Midbrain (tissue), 1 donor: ENCODE data around the gene PAXIP1.

Experiments
- DNase-seq: peaks from one replicate; lab custom pipeline; 2025; lab: John Stamatoyannopoulos, UW

Gene PAXIP1

GRCh38 chr7:154994996-154995395 lies 7.9 kb downstream of the PAXIP1 start:
- DNase-seq: no peak

GRCh38 chr7:154990964-154991540 lies 11.9 kb downstream of the PAXIP1 start:
- DNase-seq: no peak

- no peak for DNase-seq
Observed at GRCh38 chr7:154987571-154987970, 15.4 kb downstream of the PAXIP1 start.

- DNase-seq: no peak
Observed at GRCh38 chr7:154986200-154986945, 16.6 kb downstream of the PAXIP1 start.

GRCh38 chr7:154985230-154985629 lies 17.7 kb downstream of the PAXIP1 start:
- no peak for DNase-seq

GRCh38 chr7:154984601-154985188 lies 18.2 kb downstream of the PAXIP1 start:
- no peak for DNase-seq

- DNase-seq: no peak
Observed at GRCh38 chr7:154978017-154978416, 24.9 kb downstream of the PAXIP1 start.

- no peak for DNase-seq
Observed at GRCh38 chr7:154977250-154977649, 25.7 kb downstream of the PAXIP1 start.

- no peak for DNase-seq
Observed at GRCh38 chr7:154976844-154977243, 26.1 kb downstream of the PAXIP1 start.

GRCh38 chr7:154975984-154976383 lies 26.9 kb downstream of the PAXIP1 start:
- no peak for DNase-seq

GRCh38 chr7:154973381-154973780 lies 29.5 kb downstream of the PAXIP1 start:
- DNase-seq: no peak

GRCh38 chr7:154968336-154969001 lies 34.5 kb downstream of the PAXIP1 start:
- no peak for DNase-seq

GRCh38 chr7:154967401-154967955 lies 35.4 kb downstream of the PAXIP1 start:
- no peak for DNase-seq

- DNase-seq: no peak
Observed at GRCh38 chr7:154965014-154965413, 37.9 kb downstream of the PAXIP1 start.

- peak; percentile 41 for DNase-seq
Observed at GRCh38 chr7:154960063-154960790, 42.7 kb downstream of the PAXIP1 start.

- no peak for DNase-seq
Observed at GRCh38 chr7:154956427-154956826, 46.5 kb downstream of the PAXIP1 start.

GRCh38 chr7:154953006-154953684 lies 49.8 kb downstream of the PAXIP1 start:
- DNase-seq: peak; percentile 5

GRCh38 chr7:154950960-154951359 lies 52.0 kb downstream of the PAXIP1 start:
- DNase-seq: no peak

- no peak for DNase-seq
Observed at GRCh38 chr7:154947604-154948003, 55.3 kb downstream of the PAXIP1 start.

- no peak for DNase-seq
Observed at GRCh38 chr7:154946166-154946565, 56.8 kb downstream of the PAXIP1 start.

- no peak for DNase-seq
Observed at GRCh38 chr7:154943906-154944305, 59.0 kb downstream of the PAXIP1 start.
